ENCODE results near the gene NKX1-1. TPM values are rescaled to one million over a fixed set of nuclear protein-coding genes. Genes with fewer than 3 reads are reported as not detected.

NKX1-1 gene
- total and polyA plus RNA-seq, 2 of the 8 experiments (the other 6 are each of a cell fraction or from before 2014, with no cell fraction given), result not detected

DNA sequence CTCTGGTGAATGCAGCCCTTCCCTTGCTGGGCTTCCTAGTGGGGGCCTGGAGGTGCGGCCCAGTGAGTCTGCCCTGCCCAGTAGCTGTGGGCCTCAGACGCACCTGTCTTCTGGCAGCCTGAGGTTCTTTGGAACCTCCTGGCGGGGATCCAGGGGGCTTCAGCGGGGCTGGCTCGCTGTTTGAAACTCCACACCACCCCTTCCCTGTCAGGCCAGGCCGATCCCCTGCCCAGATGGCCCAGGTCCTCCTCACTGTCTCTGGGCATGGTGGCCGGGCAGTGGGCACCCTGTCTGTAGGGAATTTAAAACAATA, 10.7 kb upstream of the NKX1-1 start:
- Histone ChIP-seq H4K5ac (ENCODE audit: insufficient read length, low read depth, low read length) (no peak overlapping the region), H3K4me1 (replicated peaks in 1 of 4; ENCODE audit: control insufficient read depth in 3 of 4, insufficient read depth in 4 of 4, low read length in 3 of 4) (peaks cover 0 to 10% (median 2%) of the 10 kb centered on the region in 4 experiments; a peak in 4 of 7 replicates), H2BK12ac (ENCODE audit: low read depth, low read length) (no peak overlapping the region), H2AK5ac (ENCODE audit: low read depth, low read length) (no peak overlapping the region), H2BK15ac (ENCODE audit: low read length) (no peak overlapping the region), H3K36me3 (ENCODE audit: control insufficient read depth in 2 of 4, insufficient read depth in 4 of 4, low read length in 3 of 4) (no peaks in the 10 kb centered on the region), H4K20me1 (replicated peaks in 1 of 2; ENCODE audit: control insufficient read depth in 1 of 2, insufficient read depth in 2 of 2, low read length in 2 of 2) (peaks cover 4 to 7% of the 10 kb centered on the region in 2 experiments), H3K23ac (ENCODE audit: insufficient read length) (no peak overlapping the region), H3K9ac (replicated peaks in 1 of 4; ENCODE audit: extremely low read depth in 1 of 4, low read depth in 3 of 4, low read length in 3 of 4) (no peak overlapping the region), H3K79me2 (ENCODE audit: control insufficient read depth in 1 of 2, insufficient read depth in 2 of 2, low read length in 2 of 2) (no peaks in the 10 kb centered on the region), H4K8ac (ENCODE audit: extremely low read depth, insufficient read depth, low read length) (no peak overlapping the region), H3K56ac (replicated peaks; ENCODE audit: insufficient read length, low read depth, low read length) (no peak overlapping the region), H3K9me3 (ENCODE audit: insufficient read depth in 2 of 2, low read depth in 1 of 2, low read length in 1 of 2) (no peaks in the 10 kb centered on the region), H3K27ac (ENCODE audit: low read depth, low read length) (no peak overlapping the region), H3K23me2 (ENCODE audit: low read depth, low read length) (no peaks in the 10 kb centered on the region; the same call in 1 of the 2 replicates), H2BK5ac (ENCODE audit: low read depth, low read length) (no peak overlapping the region), H3K27me3 (replicated peaks in 1 of 4; ENCODE audit: control insufficient read depth in 3 of 4, extremely low read depth in 1 of 4, insufficient read depth in 3 of 4, low read length in 3 of 4) (peaks cover 0 to 23% (median 19%) of the 10 kb centered on the region in 4 experiments; a peak in 6 of 7 replicates), H2BK120ac (replicated peaks; ENCODE audit: low read depth, low read length) (no peak overlapping the region), H3K4me2 (ENCODE audit: insufficient read depth in 1 of 2, low read depth in 2 of 2, low read length in 2 of 2) (no peak overlapping the region), H2BK20ac (ENCODE audit: low read length) (no peak overlapping the region), H3K79me1 (ENCODE audit: low read depth, low read length) (no peaks in the 10 kb centered on the region), H3K4me3 (ENCODE audit: extremely low read depth in 1 of 4, insufficient read depth in 2 of 4, low read depth in 3 of 4, low read length in 4 of 4) (no peak overlapping the region), H4K91ac (replicated peaks; ENCODE audit: insufficient read length, low read length) (no peak overlapping the region), H3K18ac (ENCODE audit: extremely low read depth, low read length) (no peak overlapping the region), H3K4ac (replicated peaks; ENCODE audit: insufficient read length, low read depth, low read length) (no peak overlapping the region), H3K14ac (ENCODE audit: insufficient read length) (no peak overlapping the region), H2AFZ (ENCODE audit: low read length) (no peak overlapping the region)
- WGBS, 2 experiments (ENCODE audit: extremely low coverage in 1 of 2, insufficient coverage in 1 of 2, insufficient read length in 1 of 2, insufficient replicate concordance in 2 of 2, low coverage in 1 of 2, low lambda C conversion rate in 2 of 2, missing lambda C conversion rate in 1 of 2), result 94% methylated on average over 7 of the region's 7 CpGs; no CpG with 5 or more reads in 1 of the 2 experiments
- FAIRE-seq (no peak), DNase-seq (ENCODE audit: low read depth in 1 of 2, low spot score in 2 of 2) (no peak)
- ChIA-PET POLR2A (ENCODE audit: partially characterized antibody) (interaction anchor here (0.6 kb wide), 1 partner anchor 46 kb away, joined by 3 read pairs; no protein-coding TSS in a partner anchor), CTCF (ENCODE audit: partially characterized antibody) (interaction anchor here (1.1 kb wide), 1 partner anchor 62 kb away, joined by 3 read pairs; no protein-coding TSS in a partner anchor)
- TF ChIP-seq RNF2 (IDR thresholded peaks at IDR 0.05; ENCODE audit: borderline replicate concordance, low read depth, low read length, missing control alignments, poor library complexity, severe bottlenecking), result no peak
- TF ChIP-seq HDAC2 (IDR thresholded peaks at IDR 0.05; ENCODE audit: borderline replicate concordance in 1 of 2, low read depth in 2 of 2, low read length in 2 of 2), result no peak
- no peak for TF ChIP-seq EZH2 (IDR thresholded peaks at IDR 0.05; ENCODE audit: low read depth, low read length, severe bottlenecking)
- no peak for TF ChIP-seq RBBP5 (IDR thresholded peaks at IDR 0.05; ENCODE audit: borderline replicate concordance, low read depth, low read length)
- TF ChIP-seq BCL11A (IDR thresholded peaks at IDR 0.05; ENCODE audit: low read depth in 2 of 2, low read length in 2 of 2), result no peak

Data from H1 (cell line).